Endometrial microvascular endothelial cells (primary cell): ENCODE measurements around the gene C1QTNF6. TPM values are rescaled to one million over a fixed set of nuclear protein-coding genes. Genes with fewer than 3 reads are reported as not detected.

Experiments
- in situ Hi-C: cut with HindIII; loops from 2 replicates; pipeline ENCODE4 v1.10.0; 2017; ENCODE audit warnings: low sequenced_read_pairs, low pct_unique_long_range_greater_than_20kb; ENCODE audit errors: inconsistent ontology term
- total RNA-seq: library from RNA; depleted of rRNA; stranded (reverse); fragments of >200 nt; gene quantifications from one replicate; pipeline ENCODE4 v1.2.3, GENCODE V29; 2015; ENCODE audit errors: inconsistent ontology term

Gene C1QTNF6
- total RNA-seq, 1 donor from 2014 or later = 2.8 TPM

DNA sequence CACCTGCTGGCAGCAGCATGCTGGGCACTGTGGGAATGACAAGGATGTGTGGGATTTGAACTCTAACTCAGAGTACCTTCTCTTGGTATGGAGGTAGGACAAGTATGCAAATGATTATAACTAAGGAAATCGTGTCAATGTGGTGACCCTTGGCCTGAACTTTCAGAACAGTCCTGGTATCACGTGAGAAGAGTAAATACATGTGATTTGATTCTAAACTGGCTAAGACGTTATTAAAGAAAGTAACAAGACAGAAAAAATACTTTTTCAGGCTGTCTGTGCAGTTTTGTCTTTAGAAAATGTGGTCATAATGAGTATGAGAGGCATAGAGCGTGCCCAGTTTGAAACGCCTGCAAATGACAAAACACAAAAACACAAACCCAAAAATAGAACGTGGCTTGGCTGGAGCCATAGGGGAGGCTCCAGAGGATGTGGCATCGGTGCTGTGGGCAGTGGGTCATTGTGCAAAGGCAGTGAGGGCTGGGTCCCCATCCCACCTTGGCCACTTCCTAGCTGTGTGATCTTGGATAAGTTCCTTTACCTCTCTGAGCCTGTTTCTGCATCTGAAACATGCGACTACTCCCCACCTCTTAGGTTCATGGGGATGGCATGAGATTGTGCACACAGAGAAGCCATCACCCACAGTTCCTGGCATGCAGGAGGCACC is 19.9 kb downstream of the C1QTNF6 start:
- in situ Hi-C loops = loop anchor here (10.0 kb wide), 1 partner anchor 93 kb away; no protein-coding TSS in a partner anchor

DNA sequence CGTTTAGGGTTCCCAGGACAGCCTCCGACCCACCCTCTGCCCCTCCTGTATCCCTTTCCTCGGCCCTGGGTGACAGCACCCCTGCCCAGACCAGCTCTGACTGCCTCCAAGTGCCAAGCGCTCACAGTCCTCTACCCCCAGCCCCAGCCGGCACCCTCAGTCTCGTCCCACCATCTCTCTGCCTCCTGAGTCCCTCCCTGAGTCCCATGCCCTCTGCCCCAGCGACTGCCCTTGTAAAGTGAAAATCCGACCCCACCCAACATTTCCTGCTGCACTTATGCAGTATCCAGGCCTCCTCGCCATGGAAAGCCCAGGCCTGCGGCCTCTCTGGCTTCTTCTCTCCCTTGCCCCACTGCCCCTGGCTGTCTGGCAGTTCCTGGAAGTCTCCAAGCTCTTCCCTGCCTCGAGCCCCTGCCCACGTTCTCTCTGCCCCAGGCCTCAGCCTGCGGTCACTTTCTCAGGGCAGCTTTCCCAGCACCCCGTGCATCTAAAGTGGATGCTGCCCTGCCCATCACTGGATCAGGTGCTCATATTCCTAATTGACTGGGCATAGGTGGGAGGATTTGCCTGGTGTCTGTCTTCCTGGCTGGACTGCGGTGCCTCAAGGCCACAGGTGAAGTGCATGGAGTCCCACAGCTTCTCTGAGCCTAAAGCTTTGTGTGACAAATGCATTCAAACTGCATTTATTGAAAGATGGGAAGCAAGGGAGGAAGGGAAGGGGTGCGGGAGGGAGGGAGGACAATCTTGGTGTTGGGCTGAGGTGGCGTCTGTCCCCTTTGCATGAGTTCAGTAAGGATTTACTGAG is 20.7 kb downstream of the C1QTNF6 start:
- in situ Hi-C loops = loop anchor here (10.0 kb wide), 1 partner anchor 93 kb away; no protein-coding TSS in a partner anchor

DNA sequence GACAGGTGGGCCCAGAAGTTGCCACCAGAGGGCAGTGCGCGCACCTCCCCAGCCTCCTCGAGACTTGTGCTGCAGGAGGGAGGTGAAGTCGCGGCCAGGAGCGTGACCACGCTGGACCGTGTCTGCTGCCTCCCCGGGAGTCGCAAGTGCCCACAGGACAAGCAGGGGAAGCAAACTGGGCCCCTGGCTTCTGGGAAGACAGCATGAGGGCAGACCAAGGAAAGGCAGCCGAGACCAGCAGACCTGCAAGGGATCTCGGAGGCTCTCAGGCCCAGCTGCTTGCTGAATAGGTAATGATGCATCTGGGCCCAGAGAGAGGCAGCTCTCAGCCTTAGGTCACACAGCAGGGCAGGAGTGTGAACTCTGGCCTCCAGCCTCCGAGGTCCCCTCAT is 21.4 kb downstream of the C1QTNF6 start:
- in situ Hi-C loops = loop anchor here (10.0 kb wide), 1 partner anchor 92 kb away; no protein-coding TSS in a partner anchor

DNA sequence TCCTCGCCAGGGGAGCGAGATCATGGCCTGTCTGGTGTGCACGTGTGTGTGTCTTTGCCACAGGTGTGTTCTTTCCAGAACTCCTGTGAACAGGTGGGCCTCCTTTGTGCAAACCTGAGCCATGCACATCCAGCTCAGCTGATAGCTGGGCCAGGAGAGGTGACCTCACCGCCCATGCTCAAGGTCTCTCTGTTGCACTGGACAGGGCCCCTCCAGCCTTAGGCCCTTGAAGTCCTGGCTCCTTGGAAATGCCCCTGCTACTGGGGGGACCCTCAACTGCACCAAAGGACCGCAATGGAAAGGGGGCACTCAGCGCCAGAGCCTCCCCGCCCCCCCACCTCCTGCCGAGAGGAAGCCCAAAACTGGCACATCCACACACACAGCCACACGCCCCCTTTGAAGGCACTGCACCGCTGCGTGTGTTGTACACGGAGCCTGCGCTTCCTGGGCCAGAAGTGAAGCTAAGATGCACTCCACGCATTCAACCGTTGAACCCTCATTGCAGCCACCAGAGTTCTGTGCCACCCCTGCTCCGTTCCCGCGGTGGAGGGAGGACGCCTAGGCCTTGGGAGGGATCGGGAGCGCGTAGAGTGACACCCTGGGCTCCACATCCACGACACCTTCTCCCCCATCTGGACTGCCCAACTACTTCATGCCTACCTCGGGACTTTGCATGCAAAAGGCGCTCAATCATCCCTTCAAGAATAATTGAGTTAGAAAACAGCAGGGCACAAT is 21.9 kb downstream of the C1QTNF6 start:
- in situ Hi-C loops = loop anchor here (10.0 kb wide), 1 partner anchor 91 kb away; no protein-coding TSS in a partner anchor

DNA sequence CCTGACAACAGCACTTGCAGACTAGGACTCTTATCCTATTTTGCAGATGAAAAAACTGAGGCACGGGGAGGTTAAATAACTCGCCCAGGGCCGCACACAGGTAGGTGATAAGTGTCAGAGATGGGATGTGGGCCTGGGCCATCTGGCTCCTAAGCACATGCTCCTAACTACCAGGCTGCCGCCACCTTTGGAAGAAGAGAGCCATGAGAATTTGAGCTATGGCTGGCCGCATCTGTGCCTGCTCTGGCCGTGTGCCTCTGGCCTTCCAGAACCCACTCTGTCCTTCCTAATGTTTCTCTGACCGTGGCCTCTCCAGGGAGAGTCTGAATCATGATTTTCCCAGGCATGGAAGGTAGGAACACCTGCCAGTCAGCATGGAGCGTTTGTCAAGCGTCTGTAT is 23.0 kb downstream of the C1QTNF6 start:
- in situ Hi-C loops = loop anchor here (10.0 kb wide), 1 partner anchor 90 kb away; no protein-coding TSS in a partner anchor

DNA sequence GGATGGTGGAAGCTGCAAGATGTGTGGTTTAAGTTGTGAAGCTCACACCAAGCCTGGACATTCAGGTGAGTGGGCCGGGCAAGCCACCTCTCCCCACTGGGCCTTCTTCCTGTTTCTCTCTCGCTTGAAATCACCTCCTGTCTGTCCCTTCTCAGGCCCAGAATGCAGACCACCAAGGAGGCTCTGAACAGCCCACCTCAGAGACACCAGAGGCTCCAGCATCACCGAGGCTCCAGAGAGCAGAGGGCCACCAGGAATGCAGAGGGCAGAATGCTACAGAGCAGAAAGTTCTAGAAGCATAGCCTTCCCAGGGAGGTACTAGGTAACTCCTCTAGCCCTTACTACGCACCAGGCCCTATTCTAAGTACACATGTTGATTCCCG is 23.6 kb downstream of the C1QTNF6 start:
- in situ Hi-C loops = loop anchor here (10.0 kb wide), 1 partner anchor 90 kb away; no protein-coding TSS in a partner anchor

DNA sequence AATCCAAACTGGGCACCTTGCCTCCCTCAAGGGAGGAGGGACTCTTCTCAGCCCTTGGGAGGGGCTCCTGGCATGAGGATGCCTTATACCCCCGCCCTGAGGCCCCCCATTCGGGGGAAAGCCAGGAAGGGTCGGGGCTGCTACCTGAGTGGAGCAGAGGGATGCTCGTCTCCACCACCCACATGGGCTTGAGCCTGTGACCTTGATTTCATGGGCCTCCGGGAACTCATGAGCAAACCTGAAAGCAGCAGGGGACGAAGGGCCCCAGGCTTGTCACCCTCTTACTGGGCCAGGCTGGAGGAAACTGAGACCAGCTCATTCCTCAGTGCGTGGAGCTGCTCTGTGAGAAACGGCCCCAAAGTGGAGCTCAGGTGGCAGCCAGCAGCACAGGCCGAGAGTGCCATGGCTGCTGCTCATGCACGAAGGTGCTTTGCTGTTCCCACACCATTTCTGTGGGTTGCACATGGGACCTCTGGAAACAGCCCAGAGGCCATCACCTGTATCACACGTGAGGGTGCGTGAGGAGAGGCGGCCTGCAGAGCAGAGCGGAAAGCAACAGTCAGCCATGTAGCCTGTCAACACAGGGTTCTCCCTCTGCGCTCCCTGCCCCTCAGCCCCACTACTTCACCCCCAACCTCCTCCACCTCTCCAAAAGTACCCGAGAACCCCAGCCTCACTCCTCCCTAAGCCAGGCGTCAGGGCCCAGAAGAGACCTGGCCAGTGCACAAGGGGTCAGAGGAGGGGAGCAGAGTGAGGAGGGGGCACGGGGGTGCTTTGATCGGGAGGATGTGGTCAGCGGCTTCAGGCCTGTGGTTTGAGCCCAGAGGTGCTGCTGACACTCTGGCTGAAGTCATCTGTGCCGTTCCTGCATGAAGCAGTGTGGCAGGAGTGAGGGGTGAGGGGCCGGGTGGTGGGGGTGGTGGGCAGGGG is 24.2 kb downstream of the C1QTNF6 start:
- in situ Hi-C loops = loop anchor here (10.0 kb wide), 1 partner anchor 89 kb away; no protein-coding TSS in a partner anchor

DNA sequence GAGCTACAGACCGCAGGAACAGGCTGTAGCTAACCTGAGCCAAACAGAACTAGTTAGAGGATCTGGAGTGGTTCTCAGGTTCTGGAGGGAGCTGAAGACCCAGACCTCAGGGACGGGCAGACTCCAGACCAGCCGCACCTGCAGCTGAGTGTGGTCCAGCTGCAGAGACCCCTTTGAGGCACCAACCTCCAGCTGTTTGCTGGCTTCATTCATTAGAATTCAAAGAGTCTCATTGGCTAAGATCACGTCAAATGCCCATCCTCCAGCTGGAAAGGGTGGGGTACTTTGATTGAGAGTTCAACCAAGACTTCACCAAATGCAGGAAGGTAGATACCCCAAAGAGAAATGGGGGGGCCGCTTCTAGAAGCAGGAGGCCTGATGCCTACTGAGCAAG is 25.0 kb downstream of the C1QTNF6 start:
- in situ Hi-C loops = loop anchor here (10.0 kb wide), 1 partner anchor 88 kb away; no protein-coding TSS in a partner anchor

DNA sequence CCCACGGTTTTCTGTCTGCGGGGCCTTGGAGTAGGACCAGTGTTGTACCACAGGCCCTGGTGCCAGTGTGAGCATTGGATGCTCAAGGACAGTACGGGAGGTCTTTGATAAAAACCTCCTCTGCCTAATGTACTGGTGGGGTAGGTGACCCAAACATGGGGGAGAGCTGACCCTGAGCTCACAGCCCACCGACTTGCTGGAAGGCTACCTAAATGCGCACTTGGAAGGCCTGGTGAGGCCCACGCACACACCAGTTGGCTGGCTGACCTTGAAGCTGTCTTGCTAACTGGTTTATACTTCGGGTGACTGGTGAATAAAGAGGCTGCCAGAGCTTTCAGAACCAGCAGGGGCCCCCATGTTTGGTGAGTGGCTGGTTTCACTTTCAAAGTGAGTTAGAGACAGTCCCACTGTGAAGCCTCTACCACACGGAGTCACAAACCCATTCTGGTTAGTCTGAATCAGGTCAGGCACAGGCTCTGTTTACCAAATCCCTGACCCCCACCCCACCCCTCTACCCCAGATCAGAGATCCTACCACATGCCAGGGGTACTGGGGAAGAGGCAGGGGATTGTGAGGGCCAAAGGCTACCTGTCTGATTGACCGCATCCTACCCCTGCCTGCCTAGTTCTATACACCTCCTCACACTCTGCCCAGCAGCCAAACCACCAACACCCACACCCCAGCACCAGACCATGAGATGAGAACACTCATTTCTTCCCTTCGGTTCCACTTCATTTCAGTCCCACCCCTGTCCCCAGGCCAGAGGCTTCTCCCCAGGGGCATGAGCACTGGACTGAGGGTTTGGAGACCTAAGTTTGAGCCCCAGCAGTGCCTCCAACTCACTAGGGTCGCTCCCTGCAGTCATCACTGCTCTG is 25.6 kb downstream of the C1QTNF6 start:
- in situ Hi-C loops = loop anchor here (10.0 kb wide), 1 partner anchor 88 kb away; no protein-coding TSS in a partner anchor

DNA sequence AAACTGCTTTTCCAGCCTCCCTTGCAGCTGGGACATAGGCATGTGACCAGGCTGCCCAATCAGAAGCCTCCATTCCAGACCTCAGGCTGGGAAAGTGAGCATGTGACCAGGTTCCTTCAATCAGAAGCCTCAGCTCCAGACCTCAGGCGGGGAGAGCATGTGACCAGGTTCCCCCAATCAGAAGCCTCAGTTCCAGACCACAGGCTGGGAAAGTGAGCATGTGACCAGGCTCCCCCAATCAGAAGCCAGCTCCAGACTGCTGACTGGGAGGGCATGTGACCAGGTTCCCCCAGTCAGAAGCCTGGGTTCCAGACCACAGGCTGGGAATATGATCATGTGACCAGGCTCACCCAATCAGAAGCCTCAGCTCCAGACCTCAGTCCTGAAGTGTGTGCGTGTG is 26.6 kb downstream of the C1QTNF6 start:
- in situ Hi-C loops = loop anchor here (10.0 kb wide), 1 partner anchor 87 kb away; no protein-coding TSS in a partner anchor

DNA sequence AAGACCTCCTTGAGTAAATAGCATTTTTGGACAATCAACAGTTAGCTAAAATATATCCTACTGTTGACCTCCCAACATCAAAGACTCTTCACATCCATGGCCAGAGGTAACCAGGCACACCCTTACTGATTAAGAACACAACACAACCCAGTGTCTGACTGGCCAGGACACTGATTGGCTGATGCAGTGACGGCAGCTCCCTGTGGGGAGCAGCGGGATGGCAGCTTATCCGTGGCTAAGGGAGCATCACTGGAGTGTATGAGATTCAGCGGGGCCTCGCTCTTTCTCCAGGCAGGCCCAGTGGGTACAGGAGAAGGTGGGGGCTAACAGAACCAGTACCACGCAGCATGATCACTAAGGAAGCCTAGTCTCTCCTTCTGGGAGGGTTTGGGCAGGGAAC is 28.0 kb downstream of the C1QTNF6 start:
- in situ Hi-C loops = loop anchor here (10.0 kb wide), 1 partner anchor 85 kb away; no protein-coding TSS in a partner anchor

DNA sequence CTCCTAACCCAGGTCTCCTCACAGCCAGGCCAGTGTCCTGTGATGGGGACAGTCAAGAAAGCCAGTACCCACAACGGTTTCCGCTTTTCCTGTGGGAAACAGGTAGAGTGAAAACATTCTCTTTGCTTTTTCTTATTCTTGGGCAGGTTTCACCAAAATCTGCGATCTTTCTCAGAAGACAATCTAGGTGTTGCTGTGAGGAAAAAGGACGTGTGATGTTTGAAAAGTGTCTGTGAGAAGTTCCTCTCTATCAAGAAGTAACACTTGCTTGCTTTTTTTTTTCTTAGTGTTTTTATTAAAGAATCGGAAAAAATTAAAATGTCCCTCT is 29.1 kb downstream of the C1QTNF6 start:
- in situ Hi-C loops = no loop called here

DNA sequence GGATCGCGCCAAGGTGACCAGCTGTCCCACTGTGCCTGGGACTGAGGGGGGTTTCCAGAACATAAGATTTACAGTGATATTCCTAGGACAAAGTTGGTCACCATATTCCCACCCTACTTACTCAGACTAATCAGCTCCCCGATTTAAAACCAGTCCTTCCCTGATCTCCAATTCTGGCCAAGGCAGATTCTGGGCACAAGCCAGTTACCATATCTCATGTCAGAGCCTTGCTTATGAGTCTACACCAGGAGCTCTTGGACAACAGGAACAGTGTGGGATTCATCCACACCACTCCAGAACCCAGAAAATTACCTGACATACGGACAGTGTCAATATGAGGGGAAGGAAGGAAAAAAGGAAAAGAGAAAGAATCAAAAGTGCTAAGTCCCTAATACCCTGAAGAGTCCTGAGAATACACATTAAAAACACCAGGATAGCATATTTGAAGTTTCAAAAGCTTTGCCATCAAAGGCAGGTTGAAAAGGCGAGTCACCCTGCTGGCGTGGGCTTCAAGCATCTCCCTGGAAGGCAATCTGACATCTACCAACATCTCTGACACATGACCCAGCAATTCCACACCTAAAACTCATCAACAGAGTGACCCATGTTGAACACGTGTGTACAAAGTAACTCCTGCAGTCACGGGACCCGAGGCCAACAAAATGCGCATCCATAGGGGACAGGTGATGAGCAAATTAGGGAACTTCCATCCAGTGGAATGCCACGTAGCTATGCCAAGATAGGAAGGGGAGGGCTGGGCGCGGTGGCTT is 30.3 kb downstream of the C1QTNF6 start:
- in situ Hi-C loops = no loop called here

DNA sequence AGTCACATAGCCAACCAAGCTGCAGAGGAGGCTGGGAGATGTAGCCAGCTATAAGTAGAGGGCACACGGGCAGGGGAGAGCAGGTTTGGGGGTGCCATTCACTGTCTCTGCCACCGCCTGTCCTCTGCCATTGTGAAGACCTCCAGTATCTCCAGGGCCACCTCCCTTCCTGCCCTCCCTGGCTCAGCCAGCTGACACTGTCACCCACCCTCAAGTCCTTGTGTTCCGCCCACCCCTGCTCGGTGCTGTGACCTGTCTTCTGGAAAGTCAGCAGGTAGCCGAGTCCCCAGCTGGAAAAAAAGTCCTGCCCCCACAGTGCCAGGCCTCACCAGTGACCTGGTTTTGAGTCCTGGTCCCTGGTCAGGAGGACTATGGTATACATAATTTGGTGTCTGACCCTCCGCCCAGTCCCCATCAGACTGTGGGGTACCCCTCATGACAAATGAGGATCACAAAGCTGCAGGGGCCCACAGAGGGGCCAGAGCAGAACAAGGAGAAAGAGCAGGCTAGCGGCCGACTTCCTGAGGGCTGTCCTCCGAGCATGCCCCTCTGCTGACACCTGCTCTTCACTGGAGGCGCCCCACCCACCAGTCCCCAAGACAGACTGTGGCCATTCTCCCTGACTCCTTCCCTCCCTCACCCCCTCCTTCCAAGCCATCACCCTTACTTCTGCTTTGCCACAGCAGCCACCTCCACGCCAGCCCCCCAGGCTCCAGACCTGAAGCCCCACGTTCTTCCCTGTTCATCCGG is 31.2 kb downstream of the C1QTNF6 start:
- in situ Hi-C loops = no loop called here

DNA sequence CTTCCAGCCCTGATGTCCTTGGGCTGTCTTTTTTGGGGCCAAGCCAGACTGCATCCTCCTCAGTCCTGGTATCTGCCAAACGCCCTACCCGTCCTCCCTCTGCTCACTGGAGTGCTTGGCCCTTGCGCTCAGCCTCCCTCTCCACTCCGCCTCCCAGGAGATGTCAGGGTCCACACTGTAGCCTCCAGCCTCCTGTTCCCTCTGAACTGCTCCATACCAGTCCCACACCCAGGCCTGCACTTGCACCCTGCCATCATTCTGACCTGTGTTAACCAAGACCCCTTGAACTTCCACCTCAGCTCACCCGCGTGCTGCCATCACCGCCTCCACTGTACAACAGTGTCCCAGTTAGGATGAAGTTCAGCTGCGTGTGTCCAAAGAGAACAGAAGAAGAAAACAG is 32.1 kb downstream of the C1QTNF6 start:
- in situ Hi-C loops = no loop called here
